ENCODE data around the gene IQCE.

Gene IQCE

DNA sequence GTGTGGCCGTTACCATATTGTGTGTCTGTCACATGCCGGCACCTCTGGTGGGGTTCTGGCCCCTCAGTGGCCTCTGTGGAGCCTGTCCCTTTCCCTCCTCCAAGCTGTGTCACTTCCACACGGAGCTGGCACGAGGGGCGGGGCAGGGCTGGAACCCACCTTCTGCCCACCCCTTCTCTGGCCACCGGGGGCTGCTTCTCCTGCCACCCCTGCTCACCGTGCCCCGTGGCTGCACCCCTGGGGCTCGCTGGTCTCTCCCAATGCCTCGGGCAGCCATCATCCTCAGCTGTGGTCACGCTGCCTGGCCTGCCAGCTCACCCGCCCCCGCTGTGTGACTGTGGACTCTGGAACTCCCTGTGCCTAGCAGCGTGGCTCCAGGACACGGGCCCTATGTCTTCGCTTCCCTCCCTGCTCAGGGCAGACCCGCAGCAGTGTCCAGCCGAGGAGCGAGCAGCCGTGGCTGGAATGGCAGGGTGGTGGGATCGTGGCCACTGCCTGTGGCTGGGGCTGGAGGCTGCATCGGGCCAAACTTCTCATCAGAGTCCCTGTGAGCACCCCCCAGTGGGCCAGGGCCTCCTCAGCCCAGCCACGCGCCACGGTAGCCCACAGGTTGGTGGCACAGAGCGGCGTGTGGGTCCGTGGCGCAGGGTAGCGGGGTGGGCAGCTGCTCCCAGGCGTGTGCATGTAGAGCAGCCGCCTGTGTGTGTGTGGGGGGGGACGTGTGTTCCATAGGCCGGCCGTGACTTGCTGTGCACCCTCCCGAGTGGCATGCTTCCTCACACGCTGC is 81.1 kb downstream of the IQCE start:
- no peak overlapping the region for H3K27ac ChIP-seq (ENCODE audit: low read depth, low read length)
- H3K9ac ChIP-seq (ENCODE audit: low read length in 5 of 5) = no peak overlapping the region
- no peaks in the 10 kb centered on the region for H3K27me3 ChIP-seq (ENCODE audit: control insufficient read depth in 5 of 5, insufficient read depth in 4 of 5, low read length in 5 of 5)
- H3K36me3 ChIP-seq (ENCODE audit: control insufficient read depth in 5 of 5, insufficient read depth in 5 of 5, low read length in 5 of 5) = peaks cover 0 to 5% (median 0%) of the 10 kb centered on the region in 5 donors
- H3K4me1 ChIP-seq (ENCODE audit: control insufficient read depth in 5 of 5, insufficient read depth in 5 of 5, low read length in 5 of 5) = peaks cover 1 to 91% (median 87%) of the 10 kb centered on the region in 5 donors
- no peak overlapping the region for H3K4me3 ChIP-seq (ENCODE audit: low read depth in 1 of 5, low read length in 5 of 5)
- H3K9me3 ChIP-seq (ENCODE audit: control insufficient read depth in 5 of 5, low read length in 5 of 5) = no peaks in the 10 kb centered on the region

DNA sequence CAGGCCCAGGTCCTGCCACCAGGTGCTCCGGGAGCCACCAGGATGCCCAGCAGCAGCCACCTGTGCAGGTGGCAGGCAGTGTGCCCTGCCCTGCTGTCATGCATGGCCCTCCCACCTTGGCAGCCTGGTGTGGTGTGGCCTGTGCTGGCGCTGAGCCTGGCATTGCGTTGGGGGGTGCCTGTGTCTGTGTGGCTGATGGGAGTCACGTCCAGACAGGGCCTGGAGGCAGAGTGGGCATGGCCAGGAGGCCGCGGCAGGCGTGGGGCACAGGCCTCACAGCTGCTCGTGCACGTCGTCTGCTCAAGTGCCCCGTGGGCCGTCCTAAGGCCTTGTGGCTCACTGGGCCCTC is 81.7 kb downstream of the IQCE start:
- H3K4me3 ChIP-seq (ENCODE audit: low read depth in 1 of 5, low read length in 5 of 5) = no peak overlapping the region
- peaks cover 0 to 5% (median 0%) of the 10 kb centered on the region in 5 donors for H3K36me3 ChIP-seq (ENCODE audit: control insufficient read depth in 5 of 5, insufficient read depth in 5 of 5, low read length in 5 of 5)
- H3K4me1 ChIP-seq (ENCODE audit: control insufficient read depth in 5 of 5, insufficient read depth in 5 of 5, low read length in 5 of 5) = peaks cover 0 to 91% (median 87%) of the 10 kb centered on the region in 5 donors
- no peak overlapping the region for H3K27ac ChIP-seq (ENCODE audit: low read depth, low read length)
- H3K27me3 ChIP-seq (ENCODE audit: control insufficient read depth in 5 of 5, insufficient read depth in 4 of 5, low read length in 5 of 5) = no peaks in the 10 kb centered on the region
- H3K9me3 ChIP-seq (ENCODE audit: control insufficient read depth in 5 of 5, low read length in 5 of 5) = no peaks in the 10 kb centered on the region
- no peak overlapping the region for H3K9ac ChIP-seq (ENCODE audit: low read length in 5 of 5)

DNA sequence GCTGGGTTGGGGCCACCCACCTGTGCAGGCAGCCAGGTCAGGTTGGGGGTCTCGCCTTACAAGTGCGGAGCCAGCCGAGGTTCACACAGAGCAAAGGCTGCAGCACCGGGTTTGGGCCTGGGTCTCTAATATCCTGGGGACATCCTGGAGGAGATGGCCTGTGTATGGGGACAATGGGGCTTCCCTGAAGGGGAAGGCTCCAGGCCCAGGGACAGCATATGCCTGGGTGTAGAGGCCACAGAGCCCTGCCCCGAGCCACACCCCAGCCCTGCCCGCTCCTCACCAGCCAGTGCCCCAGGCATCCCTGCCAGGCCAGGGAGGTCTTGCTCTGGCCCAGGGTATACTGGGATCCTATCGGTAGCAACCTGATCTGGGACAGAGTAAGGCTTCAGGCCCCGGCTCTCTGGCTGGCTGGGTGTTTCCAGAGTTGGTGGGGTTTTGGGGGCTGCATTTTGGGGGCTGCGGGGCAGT is 82.1 kb downstream of the IQCE start:
- Histone ChIP-seq H3K4me1 (ENCODE audit: control insufficient read depth in 5 of 5, insufficient read depth in 5 of 5, low read length in 5 of 5) (peaks cover 0 to 90% (median 85%) of the 10 kb centered on the region in 5 donors), H3K4me3 (ENCODE audit: low read depth in 1 of 5, low read length in 5 of 5) (peak overlapping the region in 2 of 5 donors; percentile 47 to 55), H3K36me3 (ENCODE audit: control insufficient read depth in 5 of 5, insufficient read depth in 5 of 5, low read length in 5 of 5) (peaks cover 0 to 5% (median 0%) of the 10 kb centered on the region in 5 donors), H3K9ac (ENCODE audit: low read length in 5 of 5) (no peak overlapping the region), H3K27me3 (ENCODE audit: control insufficient read depth in 5 of 5, insufficient read depth in 4 of 5, low read length in 5 of 5) (no peaks in the 10 kb centered on the region), H3K9me3 (ENCODE audit: control insufficient read depth in 5 of 5, low read length in 5 of 5) (no peaks in the 10 kb centered on the region), H3K27ac (ENCODE audit: low read depth, low read length) (no peak overlapping the region)

- H3K9ac ChIP-seq (ENCODE audit: low read length in 5 of 5) = peak overlapping the region in 2 of 5 donors; percentile 55 to 56
- no peaks in the 10 kb centered on the region for H3K9me3 ChIP-seq (ENCODE audit: control insufficient read depth in 5 of 5, low read length in 5 of 5)
- H3K27me3 ChIP-seq (ENCODE audit: control insufficient read depth in 5 of 5, insufficient read depth in 4 of 5, low read length in 5 of 5) = no peaks in the 10 kb centered on the region
- peaks cover 0 to 82% (median 77%) of the 10 kb centered on the region in 5 donors for H3K4me1 ChIP-seq (ENCODE audit: control insufficient read depth in 5 of 5, insufficient read depth in 5 of 5, low read length in 5 of 5)
- peaks cover 0 to 5% (median 0%) of the 10 kb centered on the region in 5 donors for H3K36me3 ChIP-seq (ENCODE audit: control insufficient read depth in 5 of 5, insufficient read depth in 5 of 5, low read length in 5 of 5)
- H3K27ac ChIP-seq (ENCODE audit: low read depth, low read length) = peak overlapping the region; percentile 37
- H3K4me3 ChIP-seq (ENCODE audit: low read depth in 1 of 5, low read length in 5 of 5) = peak overlapping the region in 3 of 5 donors; percentile 43 to 55 (median 47)
Observed at GRCh38 chr7:2641406-2642393, 82.9 kb downstream of the IQCE start.

DNA sequence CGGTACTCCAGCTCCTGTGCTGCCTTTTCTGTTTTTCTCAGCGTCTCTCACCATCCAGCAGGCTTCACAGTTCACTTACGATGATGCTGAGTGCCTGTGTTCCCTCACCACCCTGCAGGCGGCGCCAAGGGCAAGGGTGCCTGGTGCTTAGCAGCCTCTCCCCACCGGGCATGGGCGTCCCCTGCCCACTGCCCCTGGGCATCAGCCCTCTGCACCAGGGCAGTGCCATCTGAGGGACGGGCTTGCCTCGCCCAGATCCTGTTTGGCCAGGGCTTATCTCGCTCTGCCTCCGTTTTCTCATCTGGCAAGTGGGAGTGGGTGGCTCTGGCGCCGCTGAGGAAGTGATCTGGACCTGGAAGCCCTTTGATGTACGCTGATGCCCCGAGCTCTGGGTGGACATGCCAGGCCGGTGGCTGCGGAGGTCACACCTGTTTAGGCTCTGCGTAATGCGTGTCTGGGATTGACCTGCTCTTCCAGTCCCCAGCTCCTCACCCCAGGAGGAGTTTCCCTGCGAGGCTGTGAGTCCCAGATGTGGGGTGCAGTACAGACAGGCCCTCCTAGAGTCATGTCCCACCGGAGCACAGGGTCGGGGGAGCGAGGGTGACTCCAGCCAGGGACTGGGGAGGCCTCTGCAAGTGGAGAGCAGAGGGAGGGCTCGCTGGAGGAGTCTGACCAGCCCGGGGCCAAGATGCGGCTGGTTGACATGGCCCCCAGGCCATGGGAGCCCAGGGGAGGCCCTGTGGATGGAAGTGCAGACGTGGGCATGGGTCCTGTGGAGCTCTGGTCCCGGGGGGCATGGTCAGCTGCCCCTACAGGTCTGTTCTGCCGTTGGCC is 84.8 kb downstream of the IQCE start:
- Histone ChIP-seq H3K36me3 (ENCODE audit: control insufficient read depth in 5 of 5, insufficient read depth in 5 of 5, low read length in 5 of 5) (peaks cover 0 to 22% (median 13%) of the 10 kb centered on the region in 5 donors), H3K9me3 (ENCODE audit: control insufficient read depth in 5 of 5, low read length in 5 of 5) (no peaks in the 10 kb centered on the region), H3K4me1 (ENCODE audit: control insufficient read depth in 5 of 5, insufficient read depth in 5 of 5, low read length in 5 of 5) (peaks cover 0 to 63% (median 59%) of the 10 kb centered on the region in 5 donors), H3K9ac (ENCODE audit: low read length in 5 of 5) (no peak overlapping the region), H3K27me3 (ENCODE audit: control insufficient read depth in 5 of 5, insufficient read depth in 4 of 5, low read length in 5 of 5) (no peaks in the 10 kb centered on the region), H3K4me3 (ENCODE audit: low read depth in 1 of 5, low read length in 5 of 5) (no peak overlapping the region), H3K27ac (ENCODE audit: low read depth, low read length) (no peak overlapping the region)

DNA sequence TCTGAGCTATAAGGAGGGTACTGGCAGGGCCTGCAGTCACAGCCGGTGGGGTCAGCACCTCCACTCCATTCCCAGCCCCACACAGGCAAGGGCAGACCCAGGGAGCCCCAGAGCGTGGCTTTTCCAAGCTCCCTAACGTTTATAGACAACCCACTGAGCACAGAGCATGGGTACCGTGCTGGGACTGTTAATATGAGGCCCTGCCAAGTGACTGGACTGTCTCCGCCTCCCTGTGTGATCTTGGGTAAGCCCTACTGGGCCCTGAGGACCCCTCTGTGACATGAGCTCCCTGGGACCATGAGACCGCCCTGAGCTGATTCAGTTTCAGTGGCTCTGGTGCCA is 85.4 kb downstream of the IQCE start:
- Histone ChIP-seq H3K27me3 (ENCODE audit: control insufficient read depth in 5 of 5, insufficient read depth in 4 of 5, low read length in 5 of 5) (no peaks in the 10 kb centered on the region), H3K9ac (ENCODE audit: low read length in 5 of 5) (no peak overlapping the region), H3K4me1 (ENCODE audit: control insufficient read depth in 5 of 5, insufficient read depth in 5 of 5, low read length in 5 of 5) (peaks cover 0 to 57% (median 54%) of the 10 kb centered on the region in 5 donors), H3K4me3 (ENCODE audit: low read depth in 1 of 5, low read length in 5 of 5) (no peak overlapping the region), H3K36me3 (ENCODE audit: control insufficient read depth in 5 of 5, insufficient read depth in 5 of 5, low read length in 5 of 5) (peaks cover 0 to 25% (median 15%) of the 10 kb centered on the region in 5 donors), H3K27ac (ENCODE audit: low read depth, low read length) (no peak overlapping the region), H3K9me3 (ENCODE audit: control insufficient read depth in 5 of 5, low read length in 5 of 5) (no peaks in the 10 kb centered on the region)

GRCh38 chr7:2644562-2645273 is 85.9 kb downstream of the IQCE start:
- peaks cover 0 to 51% (median 49%) of the 10 kb centered on the region in 5 donors for H3K4me1 ChIP-seq (ENCODE audit: control insufficient read depth in 5 of 5, insufficient read depth in 5 of 5, low read length in 5 of 5)
- no peaks in the 10 kb centered on the region for H3K27me3 ChIP-seq (ENCODE audit: control insufficient read depth in 5 of 5, insufficient read depth in 4 of 5, low read length in 5 of 5)
- peaks cover 0 to 31% (median 20%) of the 10 kb centered on the region in 5 donors for H3K36me3 ChIP-seq (ENCODE audit: control insufficient read depth in 5 of 5, insufficient read depth in 5 of 5, low read length in 5 of 5)
- no peak overlapping the region for H3K27ac ChIP-seq (ENCODE audit: low read depth, low read length)
- no peaks in the 10 kb centered on the region for H3K9me3 ChIP-seq (ENCODE audit: control insufficient read depth in 5 of 5, low read length in 5 of 5)
- H3K4me3 ChIP-seq (ENCODE audit: low read depth in 1 of 5, low read length in 5 of 5) = peak overlapping the region in 1 of 5 donors; percentile 16
- no peak overlapping the region for H3K9ac ChIP-seq (ENCODE audit: low read length in 5 of 5)

GRCh38 chr7:2645274-2645868 is 86.6 kb downstream of the IQCE start:
- H3K27me3 ChIP-seq (ENCODE audit: control insufficient read depth in 5 of 5, insufficient read depth in 4 of 5, low read length in 5 of 5) = no peaks in the 10 kb centered on the region
- H3K27ac ChIP-seq (ENCODE audit: low read depth, low read length) = no peak overlapping the region

GRCh38 chr7:2646336-2646679 is 87.5 kb downstream of the IQCE start:
- peaks cover 0 to 36% (median 33%) of the 10 kb centered on the region in 5 donors for H3K4me1 ChIP-seq (ENCODE audit: control insufficient read depth in 5 of 5, insufficient read depth in 5 of 5, low read length in 5 of 5)
- peaks cover 0 to 34% (median 23%) of the 10 kb centered on the region in 5 donors for H3K36me3 ChIP-seq (ENCODE audit: control insufficient read depth in 5 of 5, insufficient read depth in 5 of 5, low read length in 5 of 5)
- no peak overlapping the region for H3K27ac ChIP-seq (ENCODE audit: low read depth, low read length)

More at GRCh38 chr7:2645274-2645868, 86.6 kb downstream of the IQCE start:
- H3K4me1 ChIP-seq (ENCODE audit: control insufficient read depth in 5 of 5, insufficient read depth in 5 of 5, low read length in 5 of 5) = peaks cover 0 to 45% (median 42%) of the 10 kb centered on the region in 5 donors
- no peaks in the 10 kb centered on the region for H3K9me3 ChIP-seq (ENCODE audit: control insufficient read depth in 5 of 5, low read length in 5 of 5)
- H3K9ac ChIP-seq (ENCODE audit: low read length in 5 of 5) = no peak overlapping the region
- H3K4me3 ChIP-seq (ENCODE audit: low read depth in 1 of 5, low read length in 5 of 5) = peak overlapping the region in 1 of 5 donors; percentile 16
- H3K36me3 ChIP-seq (ENCODE audit: control insufficient read depth in 5 of 5, insufficient read depth in 5 of 5, low read length in 5 of 5) = peaks cover 0 to 35% (median 23%) of the 10 kb centered on the region in 5 donors

More at GRCh38 chr7:2646336-2646679, 87.5 kb downstream of the IQCE start:
- no peaks in the 10 kb centered on the region for H3K9me3 ChIP-seq (ENCODE audit: control insufficient read depth in 5 of 5, low read length in 5 of 5)
- H3K9ac ChIP-seq (ENCODE audit: low read length in 5 of 5) = no peak overlapping the region
- H3K4me3 ChIP-seq (ENCODE audit: low read depth in 1 of 5, low read length in 5 of 5) = no peak overlapping the region
- H3K27me3 ChIP-seq (ENCODE audit: control insufficient read depth in 5 of 5, insufficient read depth in 4 of 5, low read length in 5 of 5) = no peaks in the 10 kb centered on the region
